Measurements from ENCODE around the gene FNDC3B. TPM values are rescaled to one million over a fixed set of nuclear protein-coding genes. Genes with fewer than 3 reads are reported as not detected.

Gene FNDC3B
- total RNA-seq, 4 donors from 2014 or later: 59.8 to 72.6 (median 65.6) TPM

DNA sequence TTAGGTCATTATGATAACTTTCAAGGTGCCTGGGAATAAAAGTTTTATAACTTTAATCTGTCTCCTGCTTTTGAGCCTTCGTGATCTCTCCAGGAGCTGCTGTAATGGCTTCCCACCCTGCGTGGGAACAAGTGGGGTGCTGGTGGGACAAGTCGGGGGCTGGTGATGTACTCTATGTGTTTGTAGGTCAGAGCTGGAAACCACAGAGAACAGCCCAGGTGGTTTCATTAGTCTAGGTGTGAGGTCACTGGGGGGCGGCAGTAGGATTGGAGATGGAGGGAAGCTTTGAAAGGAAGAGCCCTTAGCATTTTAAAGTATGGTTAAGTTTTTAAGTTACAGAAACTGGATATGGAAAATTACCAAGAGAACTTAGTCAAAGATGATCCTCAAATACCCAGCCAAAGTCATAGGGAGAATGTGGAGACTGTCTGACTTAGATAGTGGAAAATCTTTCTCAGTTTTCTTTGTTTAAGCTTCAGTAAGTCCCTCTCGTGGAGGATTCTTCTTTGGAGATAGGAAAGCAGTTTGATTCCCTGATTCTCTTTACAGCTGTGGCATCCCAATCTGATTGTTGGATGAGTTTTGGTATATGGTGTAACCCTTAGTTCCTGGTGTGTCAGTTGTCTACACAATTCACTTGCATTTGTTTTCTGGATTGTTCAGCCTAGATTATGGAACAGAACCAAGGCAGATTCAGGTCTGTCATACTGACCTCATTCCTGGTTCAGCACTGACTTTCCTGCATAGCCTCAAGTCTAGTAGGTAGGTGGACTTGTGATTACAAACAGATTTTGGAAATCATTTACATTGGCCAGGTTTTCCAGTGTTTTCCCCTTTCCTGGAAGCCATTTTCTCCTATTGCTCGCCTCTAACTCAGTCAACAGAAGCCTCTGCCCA is 115.6 kb downstream of the FNDC3B start:
- WGBS: 81% methylated on average over 6 of the region's 6 CpGs
- no peaks in the 10 kb centered on the region for H3K9me3 ChIP-seq
- H3K4me1 ChIP-seq: peaks cover 48 to 81% (median 69%) of the 10 kb centered on the region in 4 donors
- H3K4me3 ChIP-seq: no peak overlapping the region
- no peaks in the 10 kb centered on the region for H3K36me3 ChIP-seq
- H3K27ac ChIP-seq (replicated peaks in 1 of 4): peak overlapping the region; percentile 81 to 86 (median 82)
- no peak for DNase-seq (ENCODE audit: extremely low spot score)
- TF ChIP-seq POLR2AphosphoS5 (IDR thresholded peaks at IDR 0.05) (no peak), POLR2A (IDR thresholded peaks at IDR 0.05; ENCODE audit: low read depth) (no peak), EP300 (IDR thresholded peaks at IDR 0.05) (no peak)
- TF ChIP-seq, protein P1, sequence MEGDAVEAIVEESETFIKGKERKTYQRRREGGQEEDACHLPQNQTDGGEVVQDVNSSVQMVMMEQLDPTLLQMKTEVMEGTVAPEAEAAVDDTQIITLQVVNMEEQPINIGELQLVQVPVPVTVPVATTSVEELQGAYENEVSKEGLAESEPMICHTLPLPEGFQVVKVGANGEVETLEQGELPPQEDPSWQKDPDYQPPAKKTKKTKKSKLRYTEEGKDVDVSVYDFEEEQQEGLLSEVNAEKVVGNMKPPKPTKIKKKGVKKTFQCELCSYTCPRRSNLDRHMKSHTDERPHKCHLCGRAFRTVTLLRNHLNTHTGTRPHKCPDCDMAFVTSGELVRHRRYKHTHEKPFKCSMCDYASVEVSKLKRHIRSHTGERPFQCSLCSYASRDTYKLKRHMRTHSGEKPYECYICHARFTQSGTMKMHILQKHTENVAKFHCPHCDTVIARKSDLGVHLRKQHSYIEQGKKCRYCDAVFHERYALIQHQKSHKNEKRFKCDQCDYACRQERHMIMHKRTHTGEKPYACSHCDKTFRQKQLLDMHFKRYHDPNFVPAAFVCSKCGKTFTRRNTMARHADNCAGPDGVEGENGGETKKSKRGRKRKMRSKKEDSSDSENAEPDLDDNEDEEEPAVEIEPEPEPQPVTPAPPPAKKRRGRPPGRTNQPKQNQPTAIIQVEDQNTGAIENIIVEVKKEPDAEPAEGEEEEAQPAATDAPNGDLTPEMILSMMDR (IDR thresholded peaks at IDR 0.05): no peak
- intact Hi-C loops (cut with DNase I): no loop called here
- no peaks in the 10 kb centered on the region for H3K27me3 ChIP-seq

GRCh38 chr3:172155897-172156585 is 116.7 kb downstream of the FNDC3B start:
- TF ChIP-seq POLR2AphosphoS5 (IDR thresholded peaks at IDR 0.05): peak; percentile 7 to 14
- TF ChIP-seq, protein P1 (IDR thresholded peaks at IDR 0.05): no peak
- Histone ChIP-seq H3K4me3 (no peak overlapping the region), H3K36me3 (no peaks in the 10 kb centered on the region), H3K9me3 (no peaks in the 10 kb centered on the region), H3K27ac (replicated peaks in 1 of 4) (peak overlapping the region; percentile 25 to 82 (median 82)), H3K4me1 (peaks cover 47 to 88% (median 76%) of the 10 kb centered on the region in 4 donors), H3K27me3 (no peaks in the 10 kb centered on the region)
- DNase-seq (ENCODE audit: extremely low spot score): no peak
- 79% methylated on average over 8 of the region's 8 CpGs for WGBS
- intact Hi-C loops (cut with DNase I): no loop called here

GRCh38 chr3:172156586-172156955 is 117.2 kb downstream of the FNDC3B start:
- DNase-seq (ENCODE audit: extremely low spot score): no peak
- Histone ChIP-seq H3K36me3 (no peaks in the 10 kb centered on the region), H3K4me1 (peaks cover 47 to 83% (median 75%) of the 10 kb centered on the region in 4 donors), H3K4me3 (no peak overlapping the region), H3K27ac (replicated peaks in 1 of 4) (peak overlapping the region in 3 of 4 donors; percentile 23 to 81 (median 25)), H3K27me3 (no peaks in the 10 kb centered on the region), H3K9me3 (no peaks in the 10 kb centered on the region)
- WGBS: 65% methylated on average over 5 of the region's 5 CpGs
- TF ChIP-seq POLR2AphosphoS5 (IDR thresholded peaks at IDR 0.05): no peak
- TF ChIP-seq EP300 (IDR thresholded peaks at IDR 0.05): no peak
- TF ChIP-seq, protein P1 (IDR thresholded peaks at IDR 0.05): no peak
- intact Hi-C loops (cut with DNase I): no loop called here

DNA sequence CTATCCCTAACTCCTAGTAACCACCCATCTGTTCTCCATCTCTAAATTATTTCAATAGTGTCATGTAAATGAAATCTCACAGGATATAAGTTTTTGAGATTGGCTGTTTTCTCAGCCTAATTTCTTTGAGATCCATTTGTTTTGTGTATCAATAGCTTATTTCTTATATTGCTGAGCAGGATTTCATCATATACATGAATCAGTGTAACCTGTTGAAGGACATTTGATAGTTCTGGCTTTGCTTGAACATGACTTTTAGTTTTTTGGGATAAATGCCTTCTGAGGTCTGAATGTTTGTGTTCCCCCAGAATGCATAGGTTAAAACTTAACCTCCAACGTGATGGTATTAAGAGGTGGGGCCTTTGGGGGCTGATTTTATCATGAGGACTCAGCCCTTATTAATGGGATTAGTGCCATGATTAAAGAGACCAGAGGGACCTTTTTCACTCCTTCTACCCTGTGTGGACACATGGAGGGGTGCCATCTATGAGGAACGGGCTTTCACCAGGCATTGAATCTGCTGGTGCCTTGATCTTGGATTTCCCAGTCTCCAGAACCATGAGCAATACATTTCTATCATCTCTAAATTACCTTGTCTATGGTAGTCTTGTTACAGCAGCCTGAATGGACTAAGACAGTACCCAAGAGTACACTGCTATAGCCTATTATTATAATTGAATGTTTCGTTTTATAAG is 118.3 kb downstream of the FNDC3B start:
- no peaks in the 10 kb centered on the region for H3K9me3 ChIP-seq
- no peak for DNase-seq (ENCODE audit: extremely low spot score)
- TF ChIP-seq POLR2A (IDR thresholded peaks at IDR 0.05; ENCODE audit: low read depth) (no peak), POLR2AphosphoS5 (IDR thresholded peaks at IDR 0.05) (no peak), EP300 (IDR thresholded peaks at IDR 0.05) (no peak)
- TF ChIP-seq, protein P1 (IDR thresholded peaks at IDR 0.05): no peak
- intact Hi-C loops (cut with DNase I): no loop called here
- H3K27ac ChIP-seq (replicated peaks in 1 of 4): no peak overlapping the region
- H3K4me1 ChIP-seq: peaks cover 36 to 77% (median 64%) of the 10 kb centered on the region in 4 donors
- H3K27me3 ChIP-seq: no peaks in the 10 kb centered on the region
- 98% methylated on average over 3 of the region's 3 CpGs for WGBS
- H3K4me3 ChIP-seq: no peak overlapping the region
- H3K36me3 ChIP-seq: no peaks in the 10 kb centered on the region

Data from esophagus muscularis mucosa (tissue), 4 donors.